Stimulated activated CD8-positive, alpha-beta memory T cell treated with anti-CD3 and anti-CD28 coated beads, Interleukin-2, amount 100 ng/mL, for 1 hour (primary cell): ENCODE measurements around the gene LENG9.
"Not testable (repeated sequence)": the region's sequence is repeated elsewhere in the genome, so short reads cannot be mapped to it uniquely, and the experiment has no call there.

ENCODE experiments used
- DNase-seq, 2 donors: peaks; one replicate each; pipeline ENCODE4 v3.0.0-alpha.2; 2020; ENCODE audit warnings: low read depth in 2 of 2

LENG9 gene

DNA sequence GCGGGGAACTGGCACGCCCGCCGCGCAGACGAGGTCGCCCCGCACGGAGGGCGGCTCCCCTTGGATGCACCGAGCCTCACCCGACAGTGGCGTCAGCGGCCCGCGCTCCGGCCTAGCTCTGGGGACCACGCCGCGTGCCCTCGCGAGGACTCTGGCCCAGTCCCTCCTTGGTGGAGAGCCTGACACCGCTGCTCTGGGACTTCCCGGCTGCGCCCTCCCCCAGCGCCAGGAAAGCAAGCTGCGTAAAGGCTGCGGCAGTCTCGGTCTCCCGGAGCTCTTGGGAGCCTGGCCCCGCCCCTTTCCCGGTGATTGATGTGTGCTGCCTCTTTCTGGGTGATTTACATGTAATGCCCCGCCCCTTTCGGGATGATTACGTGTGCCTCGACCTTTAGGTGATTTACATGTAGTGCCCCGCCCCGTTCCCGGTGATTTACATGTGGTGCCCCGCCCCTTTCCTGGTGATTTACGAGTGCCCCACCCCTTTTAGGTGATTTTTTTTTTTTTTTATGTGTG lies at the start of gene LENG9:
LENG9 (minus strand) TSS at position 248 of the 513 bp plus-strand sequence. CDS start 252 bp downstream, outside the sequence.
- DNase-seq = peak; percentile 67 to 89

DNA sequence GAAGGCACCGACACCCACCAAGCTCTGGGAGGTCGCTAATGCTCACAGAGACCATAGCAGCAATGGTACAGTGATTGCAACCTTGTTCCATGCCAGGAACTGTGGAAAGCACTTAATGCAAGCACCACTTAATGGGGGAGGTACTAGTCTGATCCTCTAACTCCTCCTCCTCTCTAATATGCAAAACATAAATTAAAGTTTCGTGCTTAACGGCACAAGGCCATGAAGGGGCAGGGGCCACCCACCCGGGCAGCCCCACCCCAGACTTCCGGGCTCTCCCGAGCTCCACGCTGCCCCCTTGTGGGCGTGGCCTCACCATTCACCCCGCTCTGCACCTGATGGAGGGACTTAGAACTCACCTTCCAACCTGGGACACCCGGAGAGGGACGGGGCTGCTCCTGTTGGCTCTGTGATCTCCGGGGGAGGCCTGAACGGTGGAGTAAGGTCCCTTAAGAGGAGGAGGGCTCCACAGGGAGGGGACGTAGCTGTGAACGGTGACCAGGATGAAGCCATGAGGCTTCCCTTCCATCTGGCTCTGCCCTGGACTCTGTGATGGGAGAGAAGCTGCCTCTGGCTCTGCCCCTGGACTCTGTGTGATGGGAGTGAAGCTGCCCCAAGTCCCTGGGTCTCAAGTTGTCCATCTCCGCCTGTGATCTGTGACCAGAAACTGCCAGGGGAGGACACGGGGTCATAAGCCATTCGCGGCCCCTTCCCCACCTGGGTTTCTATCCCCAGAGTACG lies 45.8 kb upstream of the LENG9 start:
- not testable (repeated sequence) for DNase-seq

DNA sequence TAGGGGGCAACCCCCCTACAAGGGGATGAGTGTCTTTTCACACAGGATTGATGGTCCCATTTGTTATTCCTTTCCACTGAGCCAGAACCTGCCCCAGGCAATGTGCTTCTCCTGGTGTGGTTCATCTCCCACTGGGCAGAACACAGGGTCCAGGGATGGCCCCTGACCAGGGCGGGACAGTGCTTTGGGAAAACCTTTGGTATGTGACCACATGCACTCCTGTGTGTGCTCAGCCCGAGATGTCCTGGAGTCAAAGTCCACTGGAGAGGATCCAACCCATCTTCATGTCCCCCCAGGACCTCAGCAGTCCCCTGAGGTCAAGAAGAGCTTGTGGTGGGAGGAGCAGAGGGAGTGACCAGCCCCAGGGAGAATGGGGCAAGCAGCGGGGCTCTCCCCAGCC lies 44.9 kb upstream of the LENG9 start:
- not testable (repeated sequence) for DNase-seq

DNA sequence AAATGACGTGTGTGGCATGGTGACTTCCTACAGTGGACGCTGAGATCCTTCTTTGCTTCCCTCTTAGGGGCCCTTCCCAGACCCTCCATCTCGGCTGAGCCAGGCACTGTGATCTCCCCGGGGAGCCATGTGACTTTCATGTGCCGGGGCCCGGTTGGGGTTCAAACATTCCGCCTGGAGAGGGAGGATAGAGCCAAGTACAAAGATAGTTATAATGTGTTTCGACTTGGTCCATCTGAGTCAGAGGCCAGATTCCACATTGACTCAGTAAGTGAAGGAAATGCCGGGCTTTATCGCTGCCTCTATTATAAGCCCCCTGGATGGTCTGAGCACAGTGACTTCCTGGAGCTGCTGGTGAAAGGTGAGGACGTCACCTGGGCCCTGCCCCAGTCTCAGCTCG lies 44.2 kb upstream of the LENG9 start:
- DNase-seq = no peak

DNA sequence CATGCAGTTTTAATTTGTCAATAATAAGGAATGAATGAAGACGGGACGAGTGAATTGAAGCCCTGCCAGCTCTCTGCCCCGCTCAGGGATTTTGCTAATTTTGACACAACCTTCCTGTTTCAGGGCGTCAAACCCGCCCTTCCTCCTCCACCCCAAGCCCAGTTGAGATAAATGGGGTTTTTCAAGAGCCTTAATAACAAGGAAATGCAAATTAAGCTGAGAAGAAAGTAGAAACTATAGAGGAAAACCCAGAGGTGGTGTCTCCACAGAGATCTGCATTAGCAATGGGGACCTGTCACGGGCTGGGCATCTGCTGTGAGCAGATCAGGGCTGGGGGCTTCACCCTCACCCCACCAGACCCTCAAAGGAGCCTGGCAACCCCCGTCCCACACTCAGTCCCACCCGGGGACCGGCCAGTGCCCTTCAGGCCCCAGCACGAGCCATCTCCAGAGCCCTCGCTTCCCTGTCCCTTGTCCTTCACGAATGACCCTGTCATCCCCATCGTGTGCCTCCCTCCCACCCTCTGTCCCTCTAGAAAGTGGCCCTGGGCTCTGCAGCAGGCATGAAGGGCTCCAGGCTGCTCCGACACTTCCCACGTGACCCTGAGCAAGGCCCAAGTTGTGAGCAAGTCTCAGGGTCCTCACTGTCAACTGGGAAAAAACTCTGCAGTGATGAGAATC lies 43.6 kb upstream of the LENG9 start:
- not testable (repeated sequence) for DNase-seq

DNA sequence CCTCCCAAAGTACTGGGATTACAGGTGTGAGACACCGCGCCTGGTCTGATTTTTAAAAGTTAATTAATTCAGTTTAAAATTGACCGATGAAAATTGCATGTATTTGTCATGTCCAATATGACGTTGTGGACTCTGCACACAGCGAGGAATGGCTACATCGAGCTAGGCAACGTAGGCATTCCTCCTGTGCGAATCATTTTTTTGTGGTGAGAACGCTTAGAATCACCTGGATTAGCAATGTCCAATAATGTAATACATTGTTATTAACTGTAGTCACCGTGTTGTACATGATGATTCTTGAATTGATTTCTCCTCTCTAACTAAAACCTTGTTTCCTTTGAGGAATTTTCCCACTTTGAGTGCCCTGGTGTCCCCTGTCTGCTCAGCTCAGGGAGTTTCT lies 42.5 kb upstream of the LENG9 start:
- DNase-seq = no peak

DNA sequence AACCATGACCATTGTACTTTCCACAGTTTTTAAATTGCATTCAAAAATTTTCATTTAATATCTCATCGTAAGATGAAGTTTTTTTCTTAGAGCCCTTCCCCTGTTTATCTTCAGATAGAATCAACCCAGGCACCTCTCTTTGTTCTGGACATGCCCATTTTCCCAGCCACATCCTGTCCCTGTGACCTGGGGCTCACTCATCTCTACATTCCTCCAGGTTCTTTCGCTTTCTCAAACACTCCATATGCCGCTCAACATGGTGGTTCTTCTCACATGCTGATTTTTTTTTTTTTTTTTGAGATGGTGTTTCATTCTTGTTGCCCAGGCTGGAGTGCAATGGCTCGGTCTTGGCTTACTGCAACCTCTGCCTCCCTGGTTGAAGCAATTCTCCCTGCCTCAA lies 42.0 kb upstream of the LENG9 start:
- DNase-seq = not testable (repeated sequence)

DNA sequence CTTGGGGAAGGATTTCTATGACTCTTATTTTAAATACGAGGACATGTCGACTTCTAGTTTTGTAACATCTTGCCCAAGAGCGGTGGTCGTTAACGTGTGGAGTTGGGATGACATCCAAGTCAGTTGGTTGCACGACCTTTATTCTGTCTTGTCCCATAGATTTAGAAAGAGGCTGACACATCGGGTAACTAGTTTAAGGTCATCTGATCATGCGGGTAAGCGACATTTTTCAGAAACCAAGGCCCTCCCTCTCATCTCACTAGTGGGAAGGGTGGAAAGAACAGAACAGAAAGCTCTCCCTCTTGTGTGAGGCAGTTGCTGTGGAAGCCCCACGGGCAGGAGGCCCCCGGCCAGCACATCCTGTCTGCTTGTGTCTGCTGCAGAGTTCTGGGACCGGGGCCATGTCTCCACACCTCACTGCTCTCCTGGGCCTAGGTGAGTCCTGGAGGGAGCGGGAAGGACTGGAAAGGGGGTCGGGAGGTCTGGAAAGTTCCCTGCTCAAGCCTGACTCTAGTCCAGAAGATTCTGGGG lies 39.0 kb upstream of the LENG9 start, which contains the start of gene LAIR2:
LAIR2 (plus strand) TSS at position 314 of the 531 bp plus-strand sequence; CDS start at position 402, 88 bp downstream.
- DNase-seq = no peak

DNA sequence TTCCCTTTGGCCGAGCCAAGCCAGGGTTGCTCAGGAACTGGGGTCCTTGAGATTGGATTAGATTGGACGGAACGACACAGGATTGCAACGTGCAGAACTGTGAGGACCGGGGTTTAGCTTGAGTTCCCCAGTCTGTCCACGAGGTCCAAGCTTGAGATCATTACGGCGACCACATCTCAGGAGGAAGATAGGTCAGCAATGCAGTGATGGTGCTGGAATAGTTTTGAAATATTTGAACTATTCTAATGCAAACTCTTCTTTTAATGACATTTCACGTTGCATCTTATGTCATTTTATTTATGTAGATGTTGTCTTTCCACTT lies 34.8 kb upstream of the LENG9 start:
- DNase-seq = not testable (repeated sequence)

DNA sequence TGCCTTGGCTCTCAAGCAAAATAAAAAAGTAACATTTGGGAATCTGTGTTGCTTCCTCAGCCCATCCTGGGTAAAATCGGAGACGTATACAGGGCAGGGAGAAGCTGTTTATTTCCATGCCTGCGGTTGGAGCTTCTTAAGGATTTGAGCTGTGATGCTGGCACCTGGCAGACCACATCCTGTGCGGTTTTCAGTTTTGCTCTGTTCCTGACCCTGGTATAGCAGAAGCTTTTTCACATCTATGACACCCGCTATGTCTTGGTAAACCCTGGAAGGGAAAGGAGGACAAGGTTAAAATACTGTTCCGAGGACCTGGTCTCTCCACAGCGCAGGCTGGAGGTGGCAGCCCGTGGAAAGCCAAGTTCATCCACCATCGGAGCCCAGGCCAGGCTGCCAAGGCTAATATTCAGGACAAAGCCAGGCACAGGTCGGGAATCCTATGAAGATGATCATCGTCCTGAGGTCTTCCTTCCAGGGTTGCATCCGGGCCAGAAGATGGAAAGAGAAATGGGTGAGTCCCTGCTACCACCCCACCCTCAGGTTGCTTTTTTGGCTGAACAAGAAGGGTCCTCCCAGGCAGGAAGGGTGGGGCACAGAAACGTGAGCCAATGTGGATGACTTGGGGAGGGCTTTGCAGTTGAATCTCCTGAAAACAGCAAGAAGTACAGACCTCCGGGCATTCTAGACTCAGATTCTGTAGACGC lies 34.3 kb upstream of the LENG9 start:
- DNase-seq = not testable (repeated sequence)

DNA sequence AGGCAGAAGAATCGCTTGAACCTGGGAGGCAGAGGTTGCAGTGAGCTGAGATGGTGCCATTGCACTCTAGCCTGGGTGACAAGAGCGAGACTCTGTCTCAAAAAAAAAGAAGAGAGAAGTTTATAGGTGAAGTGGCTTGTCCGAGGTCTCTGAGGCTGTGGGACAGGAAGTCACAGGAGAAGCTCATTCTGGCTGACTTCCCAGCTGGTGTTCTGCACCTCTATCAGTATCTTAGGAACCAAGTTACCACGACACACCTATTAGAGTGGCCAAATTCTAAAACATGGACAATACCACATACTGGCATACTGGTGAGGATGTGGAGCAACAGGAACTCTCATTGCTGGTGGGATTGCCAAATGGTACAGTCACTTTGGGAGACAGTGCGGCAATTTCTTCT lies 31.7 kb upstream of the LENG9 start:
- not testable (repeated sequence) for DNase-seq

DNA sequence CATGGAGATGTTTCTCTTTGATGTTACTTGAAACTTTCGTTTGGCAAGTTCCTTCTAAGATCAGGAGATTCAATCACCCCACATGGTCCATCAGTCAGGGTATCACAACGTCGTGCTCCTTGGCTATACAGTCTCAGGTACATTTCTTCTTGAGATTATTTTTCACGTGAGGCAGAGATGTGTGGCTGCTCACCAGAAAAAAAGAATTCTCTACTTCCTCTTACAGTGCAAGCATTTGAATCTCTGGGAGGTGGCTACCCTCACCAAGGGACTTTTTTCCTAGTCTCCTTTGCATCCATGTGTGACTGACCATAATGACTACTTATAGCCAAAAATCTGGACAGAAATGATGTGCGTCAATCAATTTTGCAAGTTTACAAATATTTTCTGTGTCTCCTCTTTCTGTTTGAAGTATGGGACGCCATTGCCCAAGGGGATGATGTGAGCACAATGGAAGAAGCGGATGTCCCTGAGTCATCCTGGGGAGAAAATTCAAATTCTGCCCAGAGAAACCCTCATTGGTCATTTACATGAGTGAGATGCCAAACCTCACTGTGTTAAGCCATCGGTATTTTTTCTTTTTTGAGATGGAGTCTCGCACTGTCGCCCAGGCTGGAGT lies 30.5 kb upstream of the LENG9 start:
- DNase-seq = no peak

DNA sequence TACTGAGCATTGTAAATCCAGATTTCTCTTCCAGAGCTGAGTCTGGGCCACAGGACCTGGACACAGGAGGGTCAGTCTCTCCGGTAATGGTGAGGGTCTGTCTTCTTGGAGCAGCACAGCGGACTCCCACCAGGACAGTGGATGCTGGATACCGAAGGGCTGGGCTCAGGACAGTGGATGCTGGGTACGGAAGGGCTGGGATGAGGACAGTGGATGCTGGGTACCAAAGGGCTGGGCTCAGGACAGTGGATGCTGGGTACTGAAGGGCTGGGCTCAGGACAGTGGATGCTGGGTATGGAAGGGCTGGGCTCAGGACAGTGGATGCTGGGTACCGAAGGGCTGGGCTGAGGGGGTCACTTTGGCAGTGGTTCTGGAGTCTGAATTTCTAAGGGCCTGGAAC lies 29.5 kb upstream of the LENG9 start:
- not testable (repeated sequence) for DNase-seq

DNA sequence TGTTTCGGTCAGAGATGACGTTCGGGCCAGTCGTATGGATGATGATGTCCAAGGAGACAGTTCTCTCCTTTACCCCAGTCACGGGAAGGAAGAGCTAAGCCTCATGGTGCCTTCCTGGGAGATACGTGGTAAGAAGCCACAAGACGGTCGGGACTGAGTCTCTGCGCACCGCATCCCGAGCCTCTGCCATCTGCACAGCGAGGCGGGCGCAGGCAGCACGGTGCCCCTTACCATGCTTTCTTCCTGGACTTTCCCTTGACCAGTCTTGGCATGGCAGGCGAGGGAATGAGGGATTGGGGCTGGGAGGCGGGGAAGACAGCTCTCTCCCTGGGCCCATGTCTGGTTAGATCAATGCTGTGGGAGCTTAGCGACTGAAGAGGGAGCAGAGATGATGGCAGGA lies 29.0 kb upstream of the LENG9 start:
- no peak for DNase-seq

DNA sequence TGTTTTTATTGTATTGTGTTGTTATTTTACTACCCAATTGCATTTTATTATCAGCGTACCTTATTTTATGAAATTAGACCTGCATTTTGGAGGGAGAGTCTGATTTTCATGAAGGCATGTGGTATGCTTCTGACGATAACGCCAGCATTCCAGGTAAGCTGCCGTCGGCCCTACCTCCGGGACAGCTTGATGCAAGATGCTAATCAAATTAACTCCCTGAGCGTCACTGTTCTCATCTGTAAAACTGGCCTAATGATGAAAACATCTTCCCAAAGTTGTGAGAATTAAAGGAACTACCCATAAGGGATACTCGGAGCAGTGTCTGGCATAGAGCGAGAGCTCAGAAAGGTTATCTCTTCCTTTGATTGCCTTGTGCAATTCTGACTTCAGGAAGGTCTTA lies 26.2 kb upstream of the LENG9 start:
- no peak for DNase-seq

DNA sequence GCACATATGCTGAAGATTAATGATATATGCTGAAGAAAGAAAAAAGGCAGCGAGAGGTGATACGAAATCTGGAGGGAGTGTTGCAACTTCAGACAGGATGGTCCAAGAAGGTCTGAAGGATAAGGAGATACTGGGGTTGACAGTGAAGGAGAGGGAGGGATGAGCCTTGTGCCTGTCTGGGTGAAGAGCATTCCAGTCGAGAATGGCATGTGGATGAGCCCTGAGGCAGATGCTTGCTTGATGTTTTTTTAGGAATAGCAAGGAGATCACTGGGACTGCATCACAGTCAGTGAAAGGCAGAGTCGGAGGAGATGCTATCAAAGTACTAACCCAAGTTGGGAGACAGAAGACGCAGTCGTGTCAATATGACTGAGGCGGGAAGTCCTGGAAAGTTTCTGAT lies 25.8 kb upstream of the LENG9 start:
- DNase-seq = no peak

DNA sequence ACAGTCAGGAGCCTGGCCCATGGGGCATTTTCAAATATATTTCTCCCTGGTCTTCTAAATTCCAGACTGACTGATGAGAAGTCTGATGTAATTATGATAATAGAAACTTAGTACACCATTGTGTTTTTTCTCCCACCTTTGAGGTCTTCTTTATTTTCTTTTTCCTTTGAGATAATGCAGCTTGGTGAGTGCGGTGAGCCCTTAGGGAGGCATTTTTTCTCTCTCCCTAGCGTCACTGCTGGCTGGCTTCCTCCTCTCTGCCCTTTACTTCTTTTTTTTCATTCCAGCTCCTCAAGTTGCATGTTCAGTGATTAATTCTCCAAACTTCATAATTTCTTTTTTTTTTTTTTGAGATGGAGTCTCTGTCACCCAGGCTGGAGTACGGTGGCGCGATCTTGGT lies 22.3 kb upstream of the LENG9 start:
- no peak for DNase-seq

DNA sequence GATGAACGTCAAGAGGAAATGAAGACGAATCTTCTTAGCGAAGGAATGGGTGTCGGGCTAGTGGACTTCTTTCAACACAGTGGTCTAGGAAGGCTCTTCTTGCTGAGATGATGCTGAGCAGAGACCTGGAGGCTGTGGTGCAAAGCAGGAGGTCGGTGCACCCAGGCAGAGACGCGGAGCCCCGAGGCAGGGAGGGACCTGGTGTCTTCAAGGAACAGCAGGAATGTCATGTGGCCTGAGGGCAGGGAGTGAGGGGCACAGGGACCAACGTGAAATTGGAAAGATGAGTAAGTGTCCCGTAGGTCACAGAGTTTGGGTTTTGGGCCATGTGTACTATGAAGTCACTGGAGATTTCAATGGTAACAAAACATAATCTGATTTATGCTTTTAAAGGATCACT lies 20.9 kb upstream of the LENG9 start:
- no peak for DNase-seq

DNA sequence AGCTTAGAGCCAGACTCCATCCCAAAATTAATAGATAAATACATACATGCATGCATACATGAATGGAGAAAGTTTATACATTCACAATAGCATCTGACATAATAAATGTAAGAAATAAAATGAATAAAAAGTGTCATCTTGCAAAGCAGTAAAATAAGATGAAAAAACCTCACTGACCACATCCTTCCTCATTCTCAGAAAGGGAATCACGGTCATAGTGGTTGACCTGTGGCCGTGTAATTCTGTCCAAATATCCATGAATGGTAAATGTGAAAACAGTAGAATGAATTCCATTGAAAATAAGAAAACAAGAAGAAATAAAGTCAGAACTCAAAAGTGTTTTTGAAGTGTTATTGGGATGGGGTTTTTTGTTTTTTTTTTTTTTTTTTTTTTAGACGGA lies 19.3 kb upstream of the LENG9 start:
- DNase-seq = no peak

DNA sequence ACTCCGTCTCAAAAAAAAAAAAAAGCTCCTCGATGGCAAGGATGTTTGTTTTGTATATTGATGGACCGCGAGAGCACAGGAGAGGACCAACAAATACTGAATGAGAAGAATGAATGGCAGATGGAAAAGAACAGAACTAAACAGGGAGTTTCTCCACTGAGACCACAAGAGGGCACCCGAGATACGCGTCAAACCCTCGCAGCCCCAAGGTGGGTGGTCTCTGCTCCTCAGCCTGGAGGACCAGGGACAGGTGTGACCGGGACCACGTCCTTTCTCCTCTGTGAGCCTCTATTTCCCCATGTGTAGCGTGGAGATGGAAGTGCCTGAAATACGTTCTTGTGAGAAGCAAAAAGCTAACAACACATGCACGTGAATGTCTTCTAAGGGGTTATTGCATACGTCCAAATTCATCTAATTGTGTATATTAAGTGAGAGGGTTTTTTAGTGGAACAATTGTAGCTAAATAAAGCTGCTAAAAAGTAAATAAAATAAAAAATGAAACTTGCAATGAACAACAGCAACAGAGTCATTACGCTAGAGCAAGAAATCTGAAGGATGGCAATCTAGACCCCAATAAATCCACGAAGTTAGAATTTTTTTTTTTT lies 17.9 kb upstream of the LENG9 start:
- DNase-seq = no peak

DNA sequence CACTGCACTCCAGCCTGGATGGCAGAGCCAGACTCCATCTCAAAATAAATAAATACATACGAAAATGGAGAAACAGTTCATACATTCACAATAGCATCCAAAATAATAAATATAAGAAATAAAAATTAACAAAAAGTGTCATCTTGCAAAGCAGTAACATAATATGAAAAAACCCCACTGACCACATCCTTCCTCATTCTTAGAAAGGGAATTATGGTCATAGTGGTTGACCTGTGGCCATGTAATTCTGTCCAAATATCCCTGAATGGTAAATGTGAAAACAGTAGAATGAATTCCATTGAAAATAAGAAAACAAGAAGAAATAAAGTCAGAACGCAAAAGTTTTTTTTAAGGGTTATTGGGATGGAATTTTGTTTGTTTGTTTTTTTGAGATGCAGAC lies 16.5 kb upstream of the LENG9 start:
- no peak for DNase-seq
